ENCODE results near the gene ANAPC7.

Gene ANAPC7

DNA sequence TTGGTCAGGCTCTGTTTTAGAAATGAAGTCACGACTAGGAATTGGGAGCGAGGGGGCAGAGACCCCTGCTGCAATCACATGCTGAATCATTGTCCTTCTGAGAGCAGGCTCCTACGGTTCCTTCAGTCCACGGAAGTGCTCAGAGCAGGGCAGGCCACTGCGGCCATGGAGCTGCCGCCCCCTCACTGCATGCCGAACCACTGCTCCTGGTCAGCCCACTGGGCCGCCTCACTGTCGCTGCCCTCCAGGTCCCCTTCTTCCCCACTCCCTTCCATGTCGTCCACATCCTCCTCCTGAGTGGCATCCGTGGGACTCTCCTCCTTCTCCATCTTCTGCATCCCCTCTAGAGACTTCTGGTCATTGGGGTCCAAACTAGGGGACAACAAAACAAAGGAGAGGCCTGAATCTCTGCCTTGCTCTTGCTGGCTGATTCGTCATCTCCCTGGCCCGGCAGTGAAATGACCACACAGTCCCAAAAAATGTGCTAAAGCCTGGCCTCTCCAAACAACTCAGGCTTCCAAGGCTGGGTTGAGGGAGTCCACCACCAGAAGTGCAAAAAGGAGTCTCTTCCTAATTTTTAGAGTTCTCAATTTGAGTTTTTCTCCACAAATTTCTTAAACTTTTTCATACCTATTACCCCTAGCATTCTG is 29.4 kb downstream of the ANAPC7 start:
- Histone ChIP-seq H3K27me3 (ENCODE audit: insufficient read depth, low read depth, severe bottlenecking) (no peaks in the 10 kb centered on the region), H3K36me3 (peaks cover 92% of the 10 kb centered on the region), H3K27ac (peak overlapping the region; percentile 58), H3K9me3 (ENCODE audit: severe bottlenecking) (peaks cover 3% of the 10 kb centered on the region), H3K4me3 (ENCODE audit: low read depth, low read length) (no peak overlapping the region)
- TF ChIP-seq, protein P1, sequence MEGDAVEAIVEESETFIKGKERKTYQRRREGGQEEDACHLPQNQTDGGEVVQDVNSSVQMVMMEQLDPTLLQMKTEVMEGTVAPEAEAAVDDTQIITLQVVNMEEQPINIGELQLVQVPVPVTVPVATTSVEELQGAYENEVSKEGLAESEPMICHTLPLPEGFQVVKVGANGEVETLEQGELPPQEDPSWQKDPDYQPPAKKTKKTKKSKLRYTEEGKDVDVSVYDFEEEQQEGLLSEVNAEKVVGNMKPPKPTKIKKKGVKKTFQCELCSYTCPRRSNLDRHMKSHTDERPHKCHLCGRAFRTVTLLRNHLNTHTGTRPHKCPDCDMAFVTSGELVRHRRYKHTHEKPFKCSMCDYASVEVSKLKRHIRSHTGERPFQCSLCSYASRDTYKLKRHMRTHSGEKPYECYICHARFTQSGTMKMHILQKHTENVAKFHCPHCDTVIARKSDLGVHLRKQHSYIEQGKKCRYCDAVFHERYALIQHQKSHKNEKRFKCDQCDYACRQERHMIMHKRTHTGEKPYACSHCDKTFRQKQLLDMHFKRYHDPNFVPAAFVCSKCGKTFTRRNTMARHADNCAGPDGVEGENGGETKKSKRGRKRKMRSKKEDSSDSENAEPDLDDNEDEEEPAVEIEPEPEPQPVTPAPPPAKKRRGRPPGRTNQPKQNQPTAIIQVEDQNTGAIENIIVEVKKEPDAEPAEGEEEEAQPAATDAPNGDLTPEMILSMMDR (IDR thresholded peaks at IDR 0.05; ENCODE audit: low read depth, low read length) = no peak
- no peak for DNase-seq

DNA sequence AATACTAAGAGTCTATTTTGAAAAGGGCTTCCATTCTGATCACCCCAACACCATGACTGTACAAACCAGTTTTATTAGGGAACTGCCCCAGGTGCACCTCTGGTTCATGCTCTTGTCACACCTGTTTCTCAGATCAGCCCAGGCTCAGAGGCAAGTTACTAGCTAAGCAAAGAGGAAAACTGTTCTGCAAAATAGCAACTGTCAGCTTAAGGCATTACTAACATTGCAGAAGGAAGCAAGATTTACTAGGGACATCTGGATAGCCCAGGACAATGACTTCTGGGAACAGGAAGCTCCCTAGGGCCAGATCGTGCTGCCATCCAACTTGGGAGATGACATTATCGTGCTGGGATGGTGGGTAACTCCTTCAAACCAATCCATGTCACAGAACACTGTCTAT is 30.1 kb downstream of the ANAPC7 start:
- Histone ChIP-seq H3K4me3 (ENCODE audit: low read depth, low read length) (no peak overlapping the region), H3K36me3 (peaks cover 86% of the 10 kb centered on the region), H3K27me3 (ENCODE audit: insufficient read depth, low read depth, severe bottlenecking) (no peaks in the 10 kb centered on the region), H3K9me3 (ENCODE audit: severe bottlenecking) (peaks cover 3% of the 10 kb centered on the region), H3K27ac (peak overlapping the region; percentile 58)
- no peak for DNase-seq
- TF ChIP-seq, protein P1 (IDR thresholded peaks at IDR 0.05; ENCODE audit: low read depth, low read length) = no peak

DNA sequence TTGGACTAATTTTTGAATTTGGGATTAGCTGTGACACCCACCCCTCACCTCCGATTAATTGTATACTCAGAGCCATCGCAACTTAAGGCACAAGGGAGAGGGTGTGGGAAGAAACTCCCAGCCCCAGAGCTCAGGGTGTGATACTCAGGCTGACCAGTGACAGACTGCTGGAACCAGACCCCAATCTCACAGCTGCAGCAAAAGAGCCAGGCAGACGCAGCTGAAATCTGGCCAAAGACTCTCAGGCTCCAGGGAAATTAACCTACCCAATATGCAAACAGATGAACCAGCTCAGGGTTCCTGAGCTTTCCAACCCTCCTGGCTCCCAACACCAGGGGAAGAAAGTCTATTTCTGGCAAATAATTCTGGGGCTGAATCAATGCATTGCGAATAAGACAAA is 30.5 kb downstream of the ANAPC7 start:
- peaks cover 82% of the 10 kb centered on the region for H3K36me3 ChIP-seq
- H3K9me3 ChIP-seq (ENCODE audit: severe bottlenecking) = peaks cover 1% of the 10 kb centered on the region
- H3K27ac ChIP-seq = peak overlapping the region; percentile 58
- TF ChIP-seq, protein P1 (IDR thresholded peaks at IDR 0.05; ENCODE audit: low read depth, low read length) = no peak
- DNase-seq = no peak
- H3K4me3 ChIP-seq (ENCODE audit: low read depth, low read length) = no peak overlapping the region
- H3K27me3 ChIP-seq (ENCODE audit: insufficient read depth, low read depth, severe bottlenecking) = no peaks in the 10 kb centered on the region

DNA sequence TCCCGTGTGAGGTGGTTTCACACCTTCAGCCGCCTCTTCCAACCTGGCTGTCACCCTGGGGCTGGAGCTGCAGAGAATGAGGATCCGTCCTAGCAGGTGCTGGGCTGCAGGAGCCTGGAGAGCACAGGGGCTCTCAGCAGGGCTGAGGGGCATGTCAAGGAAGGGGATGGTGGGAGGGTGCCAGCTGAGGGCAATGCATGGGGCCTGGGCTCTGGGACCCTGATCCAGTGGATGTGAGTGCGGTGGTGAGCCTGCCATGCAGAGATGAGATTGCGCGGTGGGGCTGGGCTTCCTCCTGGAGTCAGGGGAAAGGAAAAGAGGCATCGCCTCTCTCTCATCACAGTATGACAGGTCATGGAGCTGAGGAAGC is 31.5 kb downstream of the ANAPC7 start:
- Histone ChIP-seq H3K4me3 (ENCODE audit: low read depth, low read length) (no peak overlapping the region), H3K27me3 (ENCODE audit: insufficient read depth, low read depth, severe bottlenecking) (no peaks in the 10 kb centered on the region), H3K36me3 (peaks cover 72% of the 10 kb centered on the region), H3K27ac (no peak overlapping the region; the same call in none of the 2 replicates), H3K9me3 (ENCODE audit: severe bottlenecking) (no peaks in the 10 kb centered on the region)
- TF ChIP-seq, protein P1 (IDR thresholded peaks at IDR 0.05; ENCODE audit: low read depth, low read length) = no peak
- DNase-seq = no peak

DNA sequence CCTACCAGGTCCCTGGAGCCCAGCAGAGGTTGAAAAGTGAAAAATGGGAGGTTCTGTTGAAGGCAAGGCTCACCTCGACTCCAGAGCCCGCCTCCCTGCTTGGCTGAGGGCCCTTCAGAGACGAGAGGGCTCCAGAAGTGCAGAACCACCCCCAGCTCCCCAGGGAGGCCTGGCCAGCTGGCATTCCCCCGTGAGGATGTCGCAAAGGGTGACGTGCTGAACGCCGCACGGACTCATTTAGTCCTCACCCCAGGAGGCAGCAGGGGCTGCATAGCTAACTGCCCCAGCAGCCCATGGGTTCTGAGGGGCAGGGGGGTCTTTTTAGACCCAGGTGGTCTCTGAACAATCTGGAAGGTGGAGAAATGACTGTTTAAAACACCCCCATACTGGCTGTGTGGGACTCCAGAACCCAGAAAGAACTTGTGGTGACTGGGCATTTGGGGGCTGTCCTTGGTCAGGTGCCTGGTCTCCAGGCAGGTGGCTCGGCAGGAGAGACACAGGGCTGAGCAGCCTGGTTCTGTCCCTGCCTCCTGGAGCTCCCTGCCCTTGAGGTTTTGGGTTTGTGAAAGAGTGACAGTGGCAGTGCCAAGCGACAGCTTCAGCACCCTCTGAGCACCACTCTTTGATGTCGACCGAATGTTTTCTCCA is 32.0 kb downstream of the ANAPC7 start:
- Histone ChIP-seq H3K27ac (peak overlapping the region; percentile 73), H3K4me3 (ENCODE audit: low read depth, low read length) (no peak overlapping the region), H3K9me3 (ENCODE audit: severe bottlenecking) (no peaks in the 10 kb centered on the region), H3K36me3 (peaks cover 67% of the 10 kb centered on the region), H3K27me3 (ENCODE audit: insufficient read depth, low read depth, severe bottlenecking) (no peaks in the 10 kb centered on the region)
- TF ChIP-seq, protein P1 (IDR thresholded peaks at IDR 0.05; ENCODE audit: low read depth, low read length) = no peak
- DNase-seq = no peak

All from WERI-Rb-1 (cell line).